Nephron (organoid): ENCODE measurements around the gene GAK.

Experiments used
- H3K27ac Mint-ChIP-seq, 3 experiments: 2 replicates each; pipeline ENCODE4 v1.8.0; 2020; ENCODE audit warnings: mixed read lengths in 3 of 3, mild to moderate bottlenecking in 2 of 3, moderate library complexity in 1 of 3
- H3K27me3 Mint-ChIP-seq: 2 replicates; pipeline ENCODE4 v1.8.0; 2021; ENCODE audit warnings: low read depth, mild to moderate bottlenecking, moderate library complexity, mixed read lengths
- H3K36me3 Mint-ChIP-seq: 2 replicates; pipeline ENCODE4 v1.8.0; 2020; ENCODE audit warnings: low read depth, mixed read lengths
- H3K4me1 Mint-ChIP-seq: 2 replicates; pipeline ENCODE4 v1.8.0; 2020; ENCODE audit warnings: mixed read lengths
- H3K4me3 Mint-ChIP-seq, 3 experiments: 2 replicates each; pipeline ENCODE4 v1.8.0; 2020; ENCODE audit warnings: mild to moderate bottlenecking in 3 of 3, mixed read lengths in 3 of 3, moderate library complexity in 2 of 3
- H3K9me3 Mint-ChIP-seq: 2 replicates; pipeline ENCODE4 v1.8.0; 2020; ENCODE audit warnings: mixed read lengths
- TF ChIP-seq, protein P1 (sequence below), 3 experiments: fragments of 200-600 bp; sonication (generic); IDR thresholded peaks; one replicate each; pipeline ENCODE4 v1.5.0; 2021; ENCODE audit warnings: antibody characterized with exemption in 3 of 3; ENCODE audit not compliant: unreplicated experiment in 3 of 3

Gene GAK

DNA sequence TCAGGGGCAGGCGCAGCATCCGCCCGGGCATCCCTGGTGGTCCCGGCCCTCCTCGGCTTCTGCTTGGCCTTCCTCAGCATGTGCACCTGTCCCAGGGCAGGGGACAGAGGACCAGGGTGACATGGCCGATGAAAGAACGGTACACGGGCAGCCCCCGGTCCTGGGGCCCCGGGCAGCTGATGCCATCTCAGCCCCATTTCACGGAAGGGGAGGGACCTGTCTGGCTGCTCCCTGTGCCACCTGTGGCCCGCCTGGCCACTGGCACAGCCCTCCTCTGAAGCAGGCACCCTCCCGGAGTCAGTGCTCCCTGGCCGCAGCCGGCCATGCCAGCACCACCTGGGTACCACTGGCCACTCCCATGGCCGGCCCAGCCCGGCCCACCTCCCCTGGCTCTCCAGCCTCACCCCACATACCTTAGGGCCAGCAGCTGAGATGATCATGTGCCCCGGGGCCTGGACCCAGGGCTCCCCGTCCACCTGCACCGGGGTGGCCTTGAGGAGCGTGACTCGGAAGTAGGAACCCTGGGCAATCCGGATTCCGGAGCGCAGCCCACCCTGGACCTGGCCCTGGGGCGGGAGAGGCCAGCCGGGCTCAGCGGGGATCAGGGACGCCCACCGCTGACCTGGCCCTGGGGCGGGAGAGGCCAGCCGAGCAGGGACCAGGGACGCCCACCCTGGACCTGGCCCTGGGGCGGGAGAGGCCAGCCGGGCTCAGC lies 28.7 kb upstream of the GAK start:
- peaks cover 3% of the 10 kb centered on the region for H3K36me3 Mint-ChIP-seq
- TF ChIP-seq, protein P1, sequence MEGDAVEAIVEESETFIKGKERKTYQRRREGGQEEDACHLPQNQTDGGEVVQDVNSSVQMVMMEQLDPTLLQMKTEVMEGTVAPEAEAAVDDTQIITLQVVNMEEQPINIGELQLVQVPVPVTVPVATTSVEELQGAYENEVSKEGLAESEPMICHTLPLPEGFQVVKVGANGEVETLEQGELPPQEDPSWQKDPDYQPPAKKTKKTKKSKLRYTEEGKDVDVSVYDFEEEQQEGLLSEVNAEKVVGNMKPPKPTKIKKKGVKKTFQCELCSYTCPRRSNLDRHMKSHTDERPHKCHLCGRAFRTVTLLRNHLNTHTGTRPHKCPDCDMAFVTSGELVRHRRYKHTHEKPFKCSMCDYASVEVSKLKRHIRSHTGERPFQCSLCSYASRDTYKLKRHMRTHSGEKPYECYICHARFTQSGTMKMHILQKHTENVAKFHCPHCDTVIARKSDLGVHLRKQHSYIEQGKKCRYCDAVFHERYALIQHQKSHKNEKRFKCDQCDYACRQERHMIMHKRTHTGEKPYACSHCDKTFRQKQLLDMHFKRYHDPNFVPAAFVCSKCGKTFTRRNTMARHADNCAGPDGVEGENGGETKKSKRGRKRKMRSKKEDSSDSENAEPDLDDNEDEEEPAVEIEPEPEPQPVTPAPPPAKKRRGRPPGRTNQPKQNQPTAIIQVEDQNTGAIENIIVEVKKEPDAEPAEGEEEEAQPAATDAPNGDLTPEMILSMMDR (IDR thresholded peaks at IDR 0.05; ENCODE audit: unreplicated experiment in 3 of 3), result no peak
- H3K4me1 Mint-ChIP-seq, result no peaks in the 10 kb centered on the region
- no peaks in the 10 kb centered on the region for H3K9me3 Mint-ChIP-seq
- no peak overlapping the region for H3K27ac Mint-ChIP-seq
- H3K27me3 Mint-ChIP-seq, result no peaks in the 10 kb centered on the region
- H3K4me3 Mint-ChIP-seq, result no peak overlapping the region

DNA sequence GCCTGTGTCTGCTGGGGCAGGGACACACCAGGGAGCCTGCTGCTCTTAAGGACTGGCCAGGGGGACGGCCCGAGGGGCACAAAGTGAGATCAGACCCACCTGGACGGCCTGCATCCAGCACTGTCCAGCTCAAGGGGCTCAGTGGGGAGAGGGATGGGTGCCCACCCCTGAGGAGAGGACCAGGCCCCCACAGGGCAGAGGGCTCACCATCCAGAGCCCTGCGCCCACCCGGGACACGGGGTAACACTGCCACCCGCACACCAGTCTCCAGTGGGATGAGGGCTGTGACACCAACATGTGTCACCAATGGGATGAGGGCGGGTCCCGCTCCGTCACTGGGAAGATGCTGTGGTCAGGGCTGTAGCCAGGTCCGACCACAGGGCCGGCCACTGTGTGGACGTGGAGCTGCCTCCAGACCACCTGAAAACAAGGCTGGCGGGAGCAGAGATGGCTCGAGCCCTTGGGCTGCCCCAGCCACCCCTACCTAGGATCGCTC lies 28.1 kb upstream of the GAK start:
- TF ChIP-seq, protein P1 (IDR thresholded peaks at IDR 0.05; ENCODE audit: unreplicated experiment in 3 of 3), result no peak
- Mint-ChIP-seq H3K36me3 (peaks cover 3% of the 10 kb centered on the region), H3K9me3 (no peaks in the 10 kb centered on the region), H3K4me1 (no peaks in the 10 kb centered on the region), H3K4me3 (no peak overlapping the region), H3K27me3 (no peaks in the 10 kb centered on the region), H3K27ac (no peak overlapping the region)

DNA sequence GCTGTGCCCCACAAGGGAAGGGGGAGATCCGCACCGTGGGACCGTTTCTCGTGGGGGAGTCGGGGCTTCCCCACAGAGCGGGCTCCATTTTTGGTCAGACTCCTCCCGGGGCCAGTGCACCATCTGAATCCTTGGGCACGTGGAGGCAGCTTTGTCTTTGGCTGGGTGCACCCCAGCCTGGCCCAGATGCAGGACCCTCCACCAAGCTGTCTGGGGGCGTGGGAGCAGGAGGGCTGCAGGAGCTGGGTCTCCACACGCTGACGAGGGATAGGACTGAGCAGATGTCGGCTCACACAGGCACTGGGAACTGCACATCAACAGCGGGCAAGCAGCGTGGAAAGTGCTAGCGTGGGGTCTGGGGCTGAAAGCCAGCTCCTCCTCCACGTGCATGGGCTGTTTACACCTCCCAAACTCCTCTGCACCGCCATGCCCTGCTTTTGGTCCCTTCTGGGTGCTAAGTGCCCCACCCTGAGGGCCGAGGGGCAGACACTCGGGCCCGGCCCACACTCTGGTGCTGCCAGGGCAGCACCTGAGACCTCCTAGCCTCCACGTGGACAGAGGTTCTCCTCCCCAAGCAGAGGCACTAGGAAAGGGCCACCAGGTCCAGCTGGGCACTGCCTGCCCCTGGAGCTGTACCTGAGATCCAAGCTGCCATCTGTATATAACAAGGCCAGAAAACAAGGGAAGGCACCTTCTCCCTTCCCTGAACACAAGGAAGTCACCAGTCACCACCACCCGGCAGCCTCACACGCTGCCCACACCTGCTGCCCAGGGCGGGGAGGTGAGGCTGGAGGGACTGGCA lies 27.4 kb upstream of the GAK start:
- no peaks in the 10 kb centered on the region for H3K9me3 Mint-ChIP-seq

DNA sequence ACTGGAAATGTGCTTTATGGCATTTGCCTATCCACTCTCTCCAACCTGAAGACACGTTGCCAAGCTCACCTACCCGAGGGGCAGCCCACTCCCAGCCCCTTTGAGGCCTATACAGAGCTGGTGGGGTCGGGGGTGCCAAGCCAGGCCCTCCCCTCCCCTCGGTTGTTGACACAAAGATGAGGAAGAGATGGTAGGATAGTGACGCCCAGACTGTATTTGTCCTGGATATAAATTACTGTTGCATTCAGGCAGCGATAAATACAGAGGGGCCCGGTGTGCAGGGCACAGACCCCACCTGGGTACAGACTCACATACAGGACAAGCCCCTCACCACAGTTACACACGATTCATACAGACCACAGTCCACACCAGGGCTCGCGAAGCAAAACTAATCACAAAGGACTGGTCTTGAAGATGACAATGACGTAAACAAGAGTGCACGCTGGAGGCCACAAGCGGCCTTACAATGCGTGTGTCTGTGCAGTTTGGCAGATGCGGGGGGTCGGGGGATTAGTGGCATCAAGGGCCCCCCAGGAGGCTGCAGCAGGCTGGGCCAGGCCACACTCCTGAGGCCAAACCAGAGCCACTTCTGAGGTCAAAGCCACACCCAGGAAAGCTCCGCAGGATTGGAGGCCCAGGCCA lies 26.7 kb upstream of the GAK start:
- no peak overlapping the region for H3K4me3 Mint-ChIP-seq
- TF ChIP-seq, protein P1 (IDR thresholded peaks at IDR 0.05; ENCODE audit: unreplicated experiment in 3 of 3), result no peak
- no peak overlapping the region for H3K27ac Mint-ChIP-seq
- H3K36me3 Mint-ChIP-seq, result peaks cover 12% of the 10 kb centered on the region
- no peaks in the 10 kb centered on the region for H3K27me3 Mint-ChIP-seq
- no peaks in the 10 kb centered on the region for H3K9me3 Mint-ChIP-seq
- H3K4me1 Mint-ChIP-seq, result no peaks in the 10 kb centered on the region

More for the DNA sequence above, 27.4 kb upstream of the GAK start:
- Mint-ChIP-seq H3K27ac (no peak overlapping the region), H3K4me1 (no peaks in the 10 kb centered on the region), H3K4me3 (no peak overlapping the region), H3K27me3 (no peaks in the 10 kb centered on the region), H3K36me3 (peaks cover 7% of the 10 kb centered on the region)
- TF ChIP-seq, protein P1 (IDR thresholded peaks at IDR 0.05; ENCODE audit: unreplicated experiment in 3 of 3), result no peak

DNA sequence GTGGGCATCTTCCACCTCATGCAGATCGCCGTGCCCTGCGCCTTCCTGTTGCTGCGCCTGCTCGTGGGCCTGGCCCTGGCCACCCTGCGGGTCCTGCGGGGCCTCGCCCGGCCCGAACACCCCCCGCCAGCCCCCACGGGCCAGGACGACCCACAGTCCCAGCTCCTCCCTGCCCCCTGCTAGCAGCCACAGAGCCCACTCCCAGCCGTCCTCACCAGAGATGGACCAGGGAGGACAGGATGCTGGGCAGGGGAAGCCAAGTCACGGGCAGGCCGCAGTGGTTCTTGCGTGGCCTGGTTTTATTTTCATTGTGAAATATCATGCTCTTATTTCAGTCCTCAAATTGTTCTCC lies 26.2 kb upstream of the GAK start:
- TF ChIP-seq, protein P1 (IDR thresholded peaks at IDR 0.05; ENCODE audit: unreplicated experiment in 3 of 3), result no peak

More for the DNA sequence above, 26.2 kb upstream of the GAK start:
- no peaks in the 10 kb centered on the region for H3K9me3 Mint-ChIP-seq
- H3K4me3 Mint-ChIP-seq, result no peak overlapping the region
- no peaks in the 10 kb centered on the region for H3K4me1 Mint-ChIP-seq
- H3K27me3 Mint-ChIP-seq, result no peaks in the 10 kb centered on the region
- peaks cover 12% of the 10 kb centered on the region for H3K36me3 Mint-ChIP-seq
- H3K27ac Mint-ChIP-seq, result no peak overlapping the region
